ENCODE data around the gene PARM1.

GRCh38 chr4:75089206-75089605 lies 156.3 kb downstream of the PARM1 start:
- TF ChIP-seq CTCF (conservative IDR thresholded peaks at IDR 0.05) (no peak), ZFX (IDR thresholded peaks at IDR 0.05) (no peak)
